ENCODE measurements around the gene LALBA.
"Not testable (repeated sequence)": the region's sequence is repeated elsewhere in the genome, so short reads cannot be mapped to it uniquely, and the experiment has no call there.

The LALBA gene

DNA sequence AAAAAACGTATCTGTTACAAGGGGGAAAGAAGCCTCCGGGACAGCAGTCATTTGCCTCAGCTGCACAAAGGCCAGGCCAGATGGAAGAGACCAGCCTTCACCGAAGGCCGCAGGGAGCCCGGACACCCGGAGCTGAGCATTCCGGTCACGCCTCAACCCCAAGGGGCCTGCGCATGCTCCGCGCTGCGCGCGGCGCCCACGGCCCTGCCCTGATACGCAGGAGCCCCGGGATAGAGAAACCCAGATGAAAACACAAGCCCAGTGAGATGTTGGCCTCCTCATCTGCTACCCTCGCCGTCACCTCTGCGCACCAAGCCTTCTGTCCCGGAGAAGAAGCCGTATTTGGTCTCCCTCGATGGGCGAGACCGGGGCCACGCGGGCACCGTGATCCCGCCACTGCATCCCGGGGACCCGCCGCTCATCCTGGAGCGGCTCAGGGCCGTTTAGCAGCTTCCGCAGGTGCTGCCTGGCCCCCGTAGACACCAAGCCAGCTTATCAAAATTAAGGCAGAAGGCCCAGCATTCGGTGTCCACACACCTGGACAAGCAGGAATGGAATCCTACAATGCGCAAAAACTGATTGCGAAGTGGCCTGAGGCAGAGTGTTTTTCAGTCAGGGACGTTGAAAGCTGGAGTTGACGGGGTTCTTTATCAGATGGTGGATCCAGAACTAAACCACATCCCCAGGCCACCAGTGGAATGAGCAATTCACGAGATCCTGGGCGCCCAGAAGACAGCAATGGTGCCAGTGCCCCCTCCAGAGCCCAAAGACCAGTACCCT lies 41.8 kb downstream of the LALBA start:
- no peak for DNase-seq (ENCODE audit: low spot score)

DNA sequence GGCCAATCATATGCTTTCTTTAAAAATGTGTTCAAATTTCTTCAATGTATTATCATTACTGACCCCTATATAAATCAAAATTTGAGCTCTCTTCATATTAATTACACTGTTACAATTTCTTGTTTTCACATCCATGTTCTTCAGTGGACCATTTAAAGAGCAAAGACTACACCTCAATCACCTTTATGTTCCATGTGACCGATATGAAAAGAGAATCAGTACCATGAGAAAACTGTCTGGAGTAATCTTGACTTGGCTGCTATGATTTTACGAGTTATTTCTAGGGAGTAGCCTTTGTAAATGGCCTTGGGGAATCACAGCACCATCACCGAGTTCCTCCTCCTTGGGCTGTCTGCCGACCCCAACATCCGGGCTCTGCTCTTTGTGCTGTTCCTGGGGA lies 44.5 kb downstream of the LALBA start, which contains the start of gene OR8S1:
Gene OR8S1 (plus strand): TSS at position 301 of the 400 bp plus-strand sequence. CDS start 0 bp downstream, at position 301.
- no peak for DNase-seq (ENCODE audit: low spot score)

DNA sequence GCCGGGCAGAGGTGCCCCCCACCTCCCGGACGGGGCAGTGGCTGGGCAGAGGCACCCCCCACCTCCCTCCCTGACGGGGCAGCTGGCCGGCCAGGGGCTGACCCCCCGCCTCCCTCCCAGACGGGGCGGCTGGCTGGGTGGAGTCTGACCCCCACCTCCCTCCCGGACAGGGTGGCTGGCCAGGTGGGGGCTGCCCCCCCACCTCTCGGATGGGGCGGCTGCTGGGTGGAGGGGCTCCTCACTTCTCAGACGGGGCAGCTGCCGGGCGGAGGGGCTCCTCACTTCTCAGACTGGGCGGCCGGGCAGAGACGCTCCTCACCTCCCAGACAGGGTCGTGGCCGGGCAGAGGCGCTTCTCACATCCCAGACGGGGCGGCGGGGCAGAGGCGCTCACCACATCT lies 49.5 kb downstream of the LALBA start:
- not testable (repeated sequence) for DNase-seq (ENCODE audit: low spot score)

All from iPS-NIHi11 (cell line).